Posterior vena cava (tissue), 2 donors: ENCODE measurements around the gene CCT7. TPM values are rescaled to one million over a fixed set of nuclear protein-coding genes. Genes with fewer than 3 reads are reported as not detected.

ENCODE experiments used
- DNase-seq: peaks from one replicate; pipeline ENCODE4 v3.0.0-alpha.2; 2020; ENCODE audit warnings: low spot score
- intact Hi-C, 2 donors: fragments of 100-400 bp; cut with DNase I; formaldehyde crosslinking; loops; one replicate each; pipeline versions ENCODE4 v1.14.1 to v1.14.2; 2022 to 2023
- total RNA-seq, 2 donors: library from RNA; stranded (reverse); fragmentation: NEBNext Ultra II Directional; extraction: Animal tissue kit (Norgen Biotek cat#: 25700); gene quantifications; one replicate each; pipeline ENCODE4 v1.2.1, GENCODE V29; 2021
- donor health status: DM: yes; HTN: yes; CAD: no.
- donor health status: DM: yes; HTN: yes; CAD: no.

CCT7 gene
- total RNA-seq, 2 donors from 2014 or later: 190 to 234 TPM

DNA sequence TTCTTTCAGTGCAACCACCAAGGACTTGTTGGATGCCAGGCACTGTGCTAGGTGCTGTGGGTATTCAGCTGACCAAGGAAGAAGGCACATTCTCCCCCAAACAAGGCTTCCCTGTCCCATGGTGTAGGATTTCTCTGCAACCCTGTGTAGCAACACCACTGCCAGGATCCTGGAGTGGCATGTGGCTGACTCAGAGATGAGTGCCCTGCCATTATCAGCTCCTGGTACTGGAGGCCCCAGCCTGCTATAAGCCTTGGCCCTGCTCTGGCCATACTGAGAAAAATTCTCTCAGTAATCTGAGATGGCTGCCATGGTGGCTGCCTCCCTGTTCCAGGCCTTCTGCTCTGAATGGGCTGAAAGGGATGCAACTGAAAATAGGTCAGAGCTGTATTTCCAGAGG, 15.8 kb upstream of the CCT7 start:
- peak; percentile 20 for DNase-seq
- intact Hi-C loops: no loop called here

DNA sequence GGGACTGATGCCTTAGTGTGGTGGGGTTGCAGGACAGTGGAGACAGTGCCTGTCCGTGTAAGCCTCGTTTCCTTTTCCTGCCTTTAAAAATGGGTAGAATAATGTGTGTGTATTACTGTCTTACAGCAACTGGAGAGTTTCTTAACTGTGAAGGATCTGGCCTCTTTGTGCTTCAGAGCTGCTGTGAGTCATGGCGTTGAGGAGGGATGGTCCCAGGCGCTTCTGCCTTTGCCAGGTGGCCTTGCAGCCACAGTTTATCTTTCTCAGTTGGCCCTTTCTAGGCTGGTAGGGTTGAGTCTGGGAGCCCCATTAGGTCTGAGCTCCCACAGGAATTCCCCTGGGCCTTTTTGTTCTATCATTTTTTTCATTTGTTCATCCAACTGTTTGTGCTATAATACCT, 10.3 kb upstream of the CCT7 start:
- intact Hi-C loops: no loop called here
- DNase-seq: no peak

DNA sequence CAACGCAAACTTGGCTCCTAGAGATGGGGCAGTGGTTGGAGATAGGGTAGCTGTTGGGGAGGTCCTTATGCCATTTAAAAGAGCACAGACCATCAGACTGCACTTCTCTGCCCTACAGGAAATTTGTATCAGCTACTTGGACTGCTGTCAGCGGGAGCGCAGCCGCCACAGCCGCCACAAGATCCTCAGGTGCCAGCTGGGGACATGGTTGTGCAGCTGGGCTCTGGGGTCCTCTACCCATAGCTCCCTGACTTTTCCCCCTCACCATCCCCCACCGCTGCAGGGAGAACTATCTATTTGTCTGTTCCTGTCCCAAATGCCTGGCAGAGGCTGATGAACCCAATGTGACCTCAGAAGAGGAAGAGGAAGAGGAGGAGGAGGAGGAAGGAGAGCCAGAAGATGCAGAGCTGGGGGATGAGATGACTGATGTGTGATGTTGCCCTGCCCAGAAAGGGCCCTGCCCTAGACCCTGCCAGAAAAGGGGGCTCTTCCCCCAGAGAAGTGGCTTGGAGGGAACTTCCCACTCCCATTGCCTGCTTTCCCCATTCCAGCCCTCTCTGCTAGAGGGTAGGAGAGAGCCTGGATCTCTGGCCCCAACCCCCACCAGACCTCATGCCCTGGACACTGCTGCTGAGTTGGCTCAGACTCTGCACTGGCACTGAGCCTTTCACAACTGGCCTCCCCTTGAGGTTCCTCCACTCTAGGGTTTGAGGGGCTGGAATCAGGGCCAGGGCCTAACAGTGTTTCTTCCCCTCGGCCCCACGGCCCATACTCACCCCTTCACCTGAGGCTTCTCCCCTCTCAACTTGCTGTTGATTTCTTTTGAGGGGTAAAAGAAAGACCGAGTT, 8.4 kb upstream of the CCT7 start:
- DNase-seq: peak; percentile 62
- intact Hi-C loops: loop anchor here in 1 of 2 donors (2.0 kb wide), 1 partner anchor 27 kb away; no protein-coding TSS in a partner anchor

DNA sequence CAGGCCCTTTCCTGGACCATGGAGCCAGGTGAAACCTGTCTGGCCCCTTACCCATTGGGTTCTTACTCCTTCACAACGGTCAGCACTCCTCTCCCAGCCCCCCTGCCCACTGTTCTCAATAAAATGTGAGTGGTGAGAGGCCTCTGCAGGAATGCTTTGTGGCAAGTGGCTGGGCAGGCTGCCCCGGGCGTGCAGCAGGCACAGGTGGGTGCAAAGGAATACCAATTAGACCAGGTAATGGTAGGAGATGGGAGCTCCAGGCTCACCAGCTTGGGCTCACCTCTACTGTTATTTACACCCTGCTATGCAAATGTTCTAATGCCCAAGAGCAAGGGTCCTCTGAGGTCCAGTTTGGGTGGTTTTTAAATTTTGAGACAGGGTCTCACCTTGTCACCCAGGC, 7.0 kb upstream of the CCT7 start:
- intact Hi-C loops: loop anchor here in 1 of 2 donors (2.0 kb wide), 1 partner anchor 26 kb away; no protein-coding TSS in a partner anchor
- DNase-seq: peak; percentile 55

DNA sequence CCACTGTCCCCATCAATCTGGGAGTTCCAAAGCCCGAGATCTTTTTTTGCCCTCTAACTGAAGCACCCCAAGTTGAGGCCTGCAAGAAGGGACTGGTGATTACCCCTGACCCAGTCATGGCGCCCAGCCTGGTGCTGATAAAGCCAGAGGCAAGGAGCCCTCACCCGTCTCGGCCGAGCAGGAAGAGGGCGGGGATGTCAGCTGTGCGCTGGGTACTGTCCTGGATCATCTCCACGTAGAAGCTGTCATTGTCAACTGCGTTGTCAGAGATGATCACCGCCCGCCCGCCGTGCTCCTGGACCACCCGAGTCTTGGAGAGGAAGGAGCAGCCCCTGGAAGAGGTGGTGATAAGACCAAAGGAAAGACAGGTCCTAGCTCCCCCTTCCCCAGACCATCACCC, 5.5 kb upstream of the CCT7 start:
- intact Hi-C loops: no loop called here
- DNase-seq: peak; percentile 53

DNA sequence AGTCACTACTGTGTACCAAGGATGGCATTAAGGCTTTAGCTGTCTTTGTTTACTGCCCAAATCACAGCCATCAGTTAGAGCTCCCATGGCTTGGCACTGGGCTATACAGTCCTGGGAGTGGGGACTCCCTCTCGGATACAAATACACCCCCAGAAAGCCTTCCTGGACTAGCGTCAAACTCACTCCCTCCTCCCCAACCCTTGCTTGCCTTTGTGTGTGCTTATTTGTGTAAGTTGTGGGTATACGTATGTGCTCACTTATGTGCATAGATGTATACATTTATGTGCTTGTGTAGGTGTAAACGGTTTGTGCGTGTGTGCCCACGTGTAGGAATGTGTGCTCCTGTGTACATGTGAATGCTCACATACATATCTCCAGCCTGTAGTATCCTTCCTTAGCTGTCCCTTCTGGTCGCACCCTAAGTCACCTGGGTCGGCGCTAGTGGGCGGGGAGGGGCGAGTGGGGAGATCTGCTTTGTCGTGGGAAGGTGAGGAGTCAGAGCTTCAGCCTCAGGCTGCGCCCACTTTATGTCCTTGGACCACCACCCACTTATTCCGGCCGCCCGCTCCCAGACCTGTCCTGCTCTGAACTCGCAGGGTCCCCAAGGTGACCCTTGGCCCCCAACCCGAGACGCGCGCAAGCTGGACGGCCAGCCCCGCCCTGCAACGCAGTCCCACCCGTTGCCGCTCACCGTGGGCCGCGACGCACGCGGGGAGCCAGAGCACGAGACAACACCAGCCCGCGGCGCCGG, 1.5 kb upstream of the CCT7 start:
- DNase-seq: no peak
- intact Hi-C loops: no loop called here

DNA sequence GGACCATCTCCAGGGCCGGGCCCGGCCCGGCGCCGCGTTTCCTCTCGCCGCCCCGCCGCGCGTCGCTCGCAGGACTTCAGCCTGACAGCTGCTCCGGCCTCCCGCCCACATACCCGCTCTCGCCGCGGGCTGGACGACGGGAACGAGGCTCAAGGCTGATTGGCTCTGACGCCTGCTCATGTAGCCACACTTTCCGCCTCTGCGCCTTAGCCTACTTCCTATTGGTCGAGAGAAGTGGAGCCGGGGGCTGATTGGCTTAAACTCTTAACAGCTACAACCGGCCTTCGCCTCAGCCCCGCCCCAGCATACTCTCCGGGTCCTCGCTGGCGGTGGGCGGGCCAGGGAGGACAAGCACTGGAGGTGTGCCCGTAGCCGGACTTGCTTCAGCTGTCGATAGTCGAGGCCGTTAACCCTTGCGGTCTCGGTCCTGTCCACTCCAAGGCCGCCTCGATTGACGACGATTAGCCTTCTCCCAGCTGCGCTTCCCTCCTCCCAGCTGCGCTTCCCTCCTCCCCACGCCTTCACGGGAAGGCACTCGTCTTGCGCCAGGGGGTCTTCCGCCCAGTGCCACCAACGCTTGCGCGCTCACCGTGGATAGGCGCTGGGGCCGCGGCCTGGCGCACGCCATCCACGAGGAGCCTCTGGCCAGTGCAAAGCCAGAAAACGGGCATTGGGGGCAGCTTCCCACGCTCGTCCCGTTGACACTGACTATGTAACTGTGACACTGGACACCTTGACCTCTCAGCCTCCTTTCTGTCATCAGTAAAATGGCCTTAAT, 765 bp upstream of the CCT7 start, which contains the start of gene PRADC1:
Gene PRADC1, minus strand, starts transcription at position 86 of the 778 bp plus-strand sequence. Its CDS starts 79 bp downstream, at position 7.
- peak; percentile 99 for DNase-seq
- intact Hi-C loops: no loop called here

DNA sequence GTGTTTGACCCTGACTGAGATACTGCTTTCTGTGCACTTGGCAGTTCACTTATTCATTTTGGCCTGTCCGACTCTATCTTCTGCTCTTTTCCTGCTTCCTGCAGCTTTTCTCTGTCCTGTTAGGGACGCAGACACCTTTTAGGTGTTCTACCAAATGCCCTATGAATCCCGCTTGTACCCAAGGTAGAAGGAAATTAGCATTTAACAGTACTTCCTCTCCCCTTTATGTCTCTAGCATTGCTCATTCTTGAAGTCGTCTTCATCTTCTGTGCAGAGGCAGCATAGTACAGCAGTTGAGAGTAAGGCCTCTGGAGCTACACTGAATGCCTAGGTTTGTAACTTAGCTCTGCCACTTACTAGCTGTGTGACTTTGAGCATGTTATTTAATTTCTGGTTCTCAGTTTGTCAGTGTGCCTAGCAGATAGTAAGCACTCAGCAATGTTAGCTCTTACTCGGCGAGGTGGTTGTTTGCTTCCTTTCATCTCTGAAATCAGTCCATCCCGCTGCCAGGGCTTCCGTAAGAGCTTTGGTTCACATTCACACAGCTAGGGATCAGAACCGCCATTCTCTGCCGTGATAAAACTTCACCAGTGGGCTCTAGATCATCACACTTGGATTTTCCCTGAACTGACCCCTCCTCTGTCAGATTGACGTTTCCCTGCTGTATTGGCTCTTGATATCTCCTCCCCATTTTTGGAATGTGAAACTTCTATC, 1.4 kb downstream of the CCT7 start:
- DNase-seq: no peak
- intact Hi-C loops: no loop called here

DNA sequence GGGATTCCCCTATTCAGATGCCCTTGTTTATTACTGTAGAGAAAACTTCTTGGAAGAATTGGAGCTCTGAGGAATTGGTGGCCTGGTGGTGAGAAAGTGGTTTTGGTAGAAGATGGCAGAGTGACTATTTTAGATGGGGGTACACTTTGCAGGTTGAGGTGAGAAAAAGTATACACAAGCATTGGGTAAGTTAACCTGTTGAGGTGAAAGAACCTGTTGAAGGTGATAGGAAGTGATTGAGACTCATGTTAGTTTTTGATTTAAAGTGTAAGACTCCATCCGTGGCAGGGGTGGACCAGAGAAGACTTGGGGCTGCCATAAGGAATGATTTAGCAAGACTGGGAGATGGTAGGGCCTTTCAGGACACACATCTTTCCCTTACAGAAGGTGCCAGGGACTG, 3.1 kb downstream of the CCT7 start:
- intact Hi-C loops: no loop called here
- DNase-seq: peak; percentile 2

DNA sequence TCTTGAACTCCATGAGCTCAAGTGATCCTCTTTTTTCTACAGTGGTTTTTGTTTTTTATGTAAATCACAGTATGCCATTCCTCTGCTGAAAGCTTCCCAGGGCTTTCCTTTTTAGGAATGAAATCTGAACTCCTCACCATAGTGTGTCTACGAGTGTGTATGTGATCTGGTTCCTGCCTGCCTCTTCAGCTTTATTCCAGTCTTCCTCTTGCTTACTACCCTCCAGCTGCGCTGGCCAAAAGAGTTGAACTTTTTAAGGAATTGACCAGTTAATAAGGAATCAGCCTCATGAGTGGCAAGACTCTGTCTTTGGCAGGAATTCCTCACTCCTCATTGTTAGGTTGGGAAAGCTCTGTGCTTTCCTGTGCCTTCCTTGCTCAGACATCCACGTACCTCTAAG, 4.0 kb downstream of the CCT7 start:
- intact Hi-C loops: no loop called here
- no peak for DNase-seq

DNA sequence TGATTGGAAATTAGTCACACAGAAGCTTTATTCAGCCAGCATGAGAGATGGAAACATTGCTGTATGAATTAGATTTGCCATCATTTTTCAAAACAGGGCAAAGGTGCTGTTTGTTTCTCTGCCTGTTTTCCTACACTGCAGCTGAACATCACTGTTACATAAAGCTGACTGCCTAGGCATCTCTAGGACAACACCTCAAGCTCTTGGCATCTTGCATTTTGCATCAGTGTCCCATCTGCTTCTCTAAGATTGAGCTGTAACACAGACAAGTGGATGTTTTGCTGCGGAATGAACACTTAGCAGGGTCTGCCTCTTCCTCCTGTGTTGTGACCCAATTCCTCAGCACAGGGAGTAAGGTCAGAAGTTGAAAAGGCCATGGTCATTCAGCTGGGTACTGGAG, 4.9 kb downstream of the CCT7 start:
- intact Hi-C loops: loop anchor here in 1 of 2 donors (1.0 kb wide), 1 partner anchor 31 kb away; no protein-coding TSS in a partner anchor
- DNase-seq: peak; percentile 1

DNA sequence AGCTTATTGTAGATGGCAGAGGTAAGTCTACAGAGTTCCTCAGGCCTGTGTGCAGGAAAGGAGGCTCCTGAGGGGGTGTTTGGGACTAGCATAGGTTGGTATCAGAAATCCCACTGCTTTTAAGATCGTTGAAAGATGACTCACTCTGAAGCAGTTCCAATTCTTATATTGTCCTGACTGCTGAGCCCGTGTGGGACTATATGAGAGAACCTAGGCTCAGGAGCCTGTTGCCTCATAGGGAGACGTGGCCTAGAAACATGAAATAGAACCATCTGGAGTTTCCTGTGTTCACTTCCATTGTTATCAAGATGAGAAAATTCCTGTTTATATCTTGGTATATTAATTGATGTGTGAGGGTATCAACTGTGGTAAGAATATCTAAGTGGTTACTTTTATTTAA, 5.7 kb downstream of the CCT7 start:
- DNase-seq: no peak
- intact Hi-C loops: loop anchor here in 1 of 2 donors (1.0 kb wide), 1 partner anchor 31 kb away; no protein-coding TSS in a partner anchor

DNA sequence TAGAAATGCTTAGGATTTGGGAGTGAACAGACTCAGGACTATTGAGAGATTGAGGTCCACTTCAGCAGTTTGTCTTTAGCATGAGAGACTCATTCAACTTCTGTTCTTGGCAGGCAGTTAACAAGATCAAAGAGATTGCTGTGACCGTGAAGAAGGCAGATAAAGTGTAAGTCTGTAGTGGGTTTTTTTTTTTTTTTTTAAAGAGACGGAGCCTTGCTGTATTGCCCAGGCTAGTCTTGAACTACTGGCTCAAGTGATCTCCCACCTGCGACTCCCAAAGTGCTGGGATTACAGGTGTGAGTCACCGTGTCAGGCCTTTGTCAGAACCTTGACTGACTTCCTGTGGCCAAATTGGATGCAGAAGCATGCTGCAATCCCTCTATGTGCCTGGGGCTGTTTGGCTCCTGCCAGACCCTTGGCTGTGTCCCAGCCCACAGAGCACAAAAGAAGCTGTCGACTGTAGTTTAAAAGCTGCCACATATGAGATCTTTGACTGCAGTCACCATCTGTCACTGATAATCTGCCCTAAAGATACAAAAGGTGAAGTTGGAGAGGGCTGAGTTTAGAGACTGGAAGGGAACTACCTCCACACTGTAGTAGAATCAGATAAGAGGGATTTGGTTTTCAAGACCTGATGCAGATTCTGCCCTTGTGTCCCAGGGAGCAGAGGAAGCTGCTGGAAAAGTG, 9.9 kb downstream of the CCT7 start:
- peak; percentile 9 for DNase-seq
- intact Hi-C loops: no loop called here

DNA sequence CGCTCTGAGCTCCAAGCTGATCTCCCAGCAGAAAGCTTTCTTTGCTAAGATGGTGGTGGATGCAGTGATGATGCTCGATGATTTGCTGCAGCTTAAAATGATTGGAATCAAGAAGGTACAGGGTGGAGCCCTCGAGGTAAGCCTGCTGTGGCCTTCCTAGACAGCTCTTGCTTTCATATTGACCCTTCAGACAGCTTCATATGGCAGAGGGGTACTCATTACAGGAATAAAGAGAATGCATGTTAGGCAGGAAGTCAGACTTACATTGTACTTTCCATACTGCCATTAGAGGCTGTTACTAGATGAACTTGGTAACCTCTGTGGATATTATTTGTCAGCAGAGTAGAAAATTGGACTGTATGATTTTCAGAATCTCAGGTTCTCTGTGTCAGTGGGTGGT, 10.5 kb downstream of the CCT7 start:
- intact Hi-C loops: no loop called here
- DNase-seq: peak; percentile 14

DNA sequence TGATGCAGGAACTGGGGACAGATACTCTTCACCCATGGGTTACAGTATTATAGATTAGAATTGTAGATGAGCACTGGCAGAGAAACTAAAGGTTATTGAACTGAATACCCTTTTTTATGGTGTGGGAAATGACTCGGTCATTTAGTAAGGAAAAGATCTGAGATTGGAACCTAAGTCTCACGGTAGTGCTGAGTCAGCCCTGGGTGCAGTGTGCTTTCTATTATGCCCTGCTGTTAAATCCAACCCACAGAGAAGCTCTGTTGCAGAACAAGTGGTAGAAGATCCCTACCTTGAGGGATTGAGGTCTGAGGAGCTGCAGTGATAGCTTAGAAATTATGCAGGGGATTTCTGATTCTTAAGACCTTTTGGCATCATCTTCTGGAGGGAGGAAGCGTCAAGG, 12.7 kb downstream of the CCT7 start:
- intact Hi-C loops: no loop called here
- no peak for DNase-seq

DNA sequence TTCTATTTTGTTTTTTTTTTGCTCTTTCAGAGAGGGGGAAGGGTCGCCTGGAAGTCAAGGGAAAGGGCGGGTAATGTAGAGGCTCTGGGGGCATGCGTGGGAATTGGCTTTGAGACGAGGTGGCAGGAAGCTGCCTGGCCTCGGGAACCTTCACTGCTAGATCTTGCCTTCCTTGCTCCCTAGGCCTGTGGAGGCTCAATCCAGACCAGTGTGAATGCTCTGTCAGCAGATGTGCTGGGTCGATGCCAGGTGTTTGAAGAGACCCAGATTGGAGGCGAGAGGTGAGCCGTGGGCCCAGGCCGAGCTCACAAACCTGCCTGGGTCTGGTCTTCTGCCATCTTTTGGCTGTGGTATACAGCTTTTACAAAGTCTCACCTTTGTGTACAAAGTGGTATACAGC, 15.5 kb downstream of the CCT7 start:
- DNase-seq: peak; percentile 67
- intact Hi-C loops: no loop called here

DNA sequence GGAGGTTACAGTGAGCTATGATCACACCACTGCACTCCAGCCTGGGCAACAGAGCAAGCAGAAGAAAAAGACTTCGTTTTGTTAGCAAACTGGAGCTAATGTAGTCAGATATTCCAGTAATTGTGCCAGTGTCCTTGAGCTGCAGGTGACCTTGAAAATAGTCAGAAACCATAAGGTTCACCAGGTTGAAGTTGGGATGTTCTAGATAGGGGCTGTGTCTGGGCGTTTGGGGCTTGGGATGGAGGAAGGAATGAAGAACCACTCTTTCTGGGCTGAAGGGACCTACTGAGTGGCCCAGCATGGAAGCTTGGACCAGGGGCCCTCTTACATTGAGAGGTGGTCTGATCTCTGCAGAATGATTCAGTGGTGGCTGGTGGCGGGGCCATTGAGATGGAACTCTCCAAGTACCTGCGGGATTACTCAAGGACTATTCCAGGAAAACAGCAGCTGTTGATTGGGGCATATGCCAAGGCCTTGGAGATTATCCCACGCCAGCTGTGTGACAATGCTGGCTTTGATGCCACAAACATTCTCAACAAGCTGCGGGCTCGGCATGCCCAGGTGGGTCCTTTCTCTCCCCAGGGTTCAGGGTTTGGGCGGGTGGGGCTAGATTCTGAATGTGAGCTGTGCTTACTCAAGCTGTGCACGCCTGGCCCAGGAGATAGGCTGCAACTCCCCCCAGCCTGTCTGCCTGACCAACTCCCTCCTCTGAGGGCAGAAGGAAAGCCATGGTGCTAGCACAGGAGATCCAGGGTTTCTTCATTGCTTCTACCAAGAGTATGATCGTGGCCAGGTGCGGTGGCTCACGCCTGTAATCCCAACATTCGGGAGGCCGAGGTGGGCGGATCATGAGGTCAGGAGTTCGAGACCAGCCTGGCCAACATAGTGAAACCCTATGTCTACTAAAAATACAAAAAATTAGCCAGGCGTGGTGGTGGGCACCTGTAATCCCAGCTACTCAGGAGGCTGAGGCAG, 17.1 kb downstream of the CCT7 start:
- intact Hi-C loops: no loop called here
- peak; percentile 60 for DNase-seq
